Adrenal gland (tissue), 12 donors: Measurements from ENCODE around the gene SESN1. TPM values are rescaled to one million over a fixed set of nuclear protein-coding genes. Genes with fewer than 3 reads are reported as not detected.
A peak's percentile ranks its signal among the peaks of the same experiment; 100 is the strongest.

Source experiments
- DNase-seq, 7 donors: peaks; one replicate each; pipeline ENCODE4 v3.0.0-alpha.2; 2019 to 2020
- H3K27ac ChIP-seq, 5 donors: fragments of 200-600 bp; sonication (generic) in 4 of 5; 1 replicate in 3 of 5; 2 replicates in 2 of 5; pipeline versions ENCODE4 v1.5.1 to v1.8.0; 2016 to 2020; ENCODE audit warnings: mild to moderate bottlenecking in 1 of 5
- H3K27me3 ChIP-seq: fragments of 200-600 bp; 2 replicates; pipeline ENCODE4 v1.8.0; 2021
- H3K36me3 ChIP-seq, 2 donors: fragments of 200-600 bp; replicated peaks in 1 of 2; 1 replicate in 1 of 2; 2 replicates in 1 of 2; pipeline versions ENCODE4 v1.5.1 to v1.8.0; 2018 to 2022
- H3K4me1 ChIP-seq, 2 donors: fragments of 200-600 bp; replicated peaks in 1 of 2; 1 replicate in 1 of 2; 2 replicates in 1 of 2; pipeline versions ENCODE4 v1.5.1 to v1.8.0; 2018 to 2021
- H3K4me3 ChIP-seq, 4 donors: fragments of 200-600 bp; sonication (generic) in 3 of 4; one replicate each; pipeline ENCODE4 v1.5.1; 2016 to 2018
- H3K9me3 ChIP-seq, 3 donors: fragments of 200-600 bp; sonication (generic) in 1 of 3; replicated peaks in 1 of 3; 1 replicate in 2 of 3; 2 replicates in 1 of 3; pipeline versions ENCODE4 v1.5.1 to v1.8.0; 2016 to 2021
- CTCF ChIP-seq, 6 experiments: fragments of 450-650 bp in 4 of 6; fragments of 200-600 bp in 2 of 6; sonication (generic) in 1 of 6; IDR thresholded peaks; 1 replicate in 5 of 6; 2 replicates in 1 of 6; pipeline versions ENCODE4 v1.5.1 to v1.8.0; 2016 to 2021; ENCODE audit warnings: antibody characterized with exemption in 6 of 6, mild to moderate bottlenecking in 2 of 6, moderate library complexity in 1 of 6
- POLR2A ChIP-seq, 2 donors: fragments of 450-650 bp; IDR thresholded peaks; one replicate each; pipeline ENCODE4 v1.6.1; 2017; ENCODE audit warnings: antibody characterized with exemption in 2 of 2, mild to moderate bottlenecking in 2 of 2, moderate library complexity in 1 of 2
- WGBS, 4 donors: extraction: QIAGEN DNeasy Blood & Tissue Kit in 2 of 4; methylation state at CpG; one replicate each; pipeline versions ENCODE4 v1.1.5 to v1.1.7; 2013 to 2017; 5-methylcytosine and 5-hydroxymethylcytosine counted together
- intact Hi-C, 2 donors: fragments of 100-400 bp; cut with DNase I; formaldehyde crosslinking; loops; one replicate each; pipeline versions ENCODE4 v1.14.1 to v1.15.0; 2022 to 2023
- polyA plus RNA-seq, 3 donors: library from polyadenylated mRNA; stranded (reverse); fragments of 200-250 nt in 2 of 3; fragments of 350-450 nt in 1 of 3; fragmentation: Illumina TruSeq in 1 of 3; extraction: RNeasy Lipid Tissue Mini Kit (QIAGEN cat#74804) in 1 of 3; gene quantifications; one replicate each; pipeline ENCODE4 v1.2.3, GENCODE V29; 2013 to 2014
- total RNA-seq, 9 donors: library from RNA; depleted of rRNA in 4 of 9; stranded (reverse); fragments of >200 nt in 4 of 9; fragments of 120-200 nt in 1 of 9; fragmentation: NEBNext Ultra II Directional in 1 of 9; extraction: Animal tissue kit (Norgen Biotek cat#: 25700) in 1 of 9; gene quantifications; one replicate each; pipeline versions ENCODE4 v1.1.0 to v1.2.4, GENCODE V29; 2013 to 2023
- donor health status: healthy with polysubstance abuse.
- donor health status: Bipolar disorder and iron deficiency.
- donor health status: DM: yes; HTN: yes; CAD: no.
- donor health status: DM: no; HTN: no; CAD: no.
- donor health status: DM: no; HTN: no; CAD: no.
- donor health status: DM: yes; HTN: yes; CAD: no.

Gene SESN1
- total and polyA plus RNA-seq, 12 donors: 14.2 to 72.7 (median 42.5) TPM

- Histone ChIP-seq H3K27ac (peak overlapping the region; percentile 68 to 99 (median 95)), H3K9me3 (no peaks in the 10 kb centered on the region), H3K27me3 (no peaks in the 10 kb centered on the region), H3K4me1 (peaks cover 10 to 51% of the 10 kb centered on the region in 2 donors), H3K4me3 (peak overlapping the region; percentile 37 to 96 (median 52)), H3K36me3 (no peaks in the 10 kb centered on the region)
- DNase-seq: peak in 4 of 7 donors; percentile 24 to 76 (median 46)
- 2 to 5% (median 3%) methylated on average over 11 to 24 of the region's 24 CpGs for WGBS, 4 donors
- no peak for TF ChIP-seq CTCF (IDR thresholded peaks at IDR 0.05)
- no peak for TF ChIP-seq POLR2A (IDR thresholded peaks at IDR 0.05)
- intact Hi-C loops: loop anchor here (10.0 kb wide), 2 partner anchors 56 to 66 kb away; no protein-coding TSS in a partner anchor
Observed at GRCh38 chr6:109008537-109009235, 86.0 kb downstream of the SESN1 start.

- H3K36me3 ChIP-seq: no peaks in the 10 kb centered on the region
- intact Hi-C loops: loop anchor here (10.0 kb wide), 2 partner anchors 57 to 67 kb away; no protein-coding TSS in a partner anchor
- H3K4me3 ChIP-seq: peak overlapping the region in 2 of 4 donors; percentile 55 to 96
- TF ChIP-seq POLR2A (IDR thresholded peaks at IDR 0.05) (no peak), CTCF (IDR thresholded peaks at IDR 0.05) (no peak)
- H3K4me1 ChIP-seq: peaks cover 16 to 51% of the 10 kb centered on the region in 2 donors
- 46 to 61% (median 53%) methylated on average over 4 of the region's 4 CpGs for WGBS, 4 donors
- H3K27ac ChIP-seq: peak overlapping the region in 3 of 5 donors; percentile 95 to 99 (median 98)
- no peaks in the 10 kb centered on the region for H3K9me3 ChIP-seq
- no peaks in the 10 kb centered on the region for H3K27me3 ChIP-seq
- no peak for DNase-seq
Observed at GRCh38 chr6:109008054-109008453, 86.6 kb downstream of the SESN1 start.

GRCh38 chr6:109007521-109007920, 87.1 kb downstream of the SESN1 start:
- DNase-seq: no peak
- Histone ChIP-seq H3K27me3 (no peaks in the 10 kb centered on the region), H3K36me3 (no peaks in the 10 kb centered on the region), H3K27ac (peak overlapping the region in 1 of 5 donors; percentile 98), H3K4me1 (peaks cover 21 to 54% of the 10 kb centered on the region in 2 donors), H3K9me3 (no peaks in the 10 kb centered on the region), H3K4me3 (peak overlapping the region in 1 of 4 donors; percentile 96)
- no peak for TF ChIP-seq POLR2A (IDR thresholded peaks at IDR 0.05)
- no peak for TF ChIP-seq CTCF (IDR thresholded peaks at IDR 0.05)
- intact Hi-C loops: loop anchor here (10.0 kb wide), 2 partner anchors 57 to 67 kb away; no protein-coding TSS in a partner anchor
- 74 to 84% (median 83%) methylated on average over 3 of the region's 3 CpGs for WGBS, 4 donors

GRCh38 chr6:109006818-109007217, 87.8 kb downstream of the SESN1 start:
- Histone ChIP-seq H3K4me1 (peaks cover 28 to 61% of the 10 kb centered on the region in 2 donors), H3K9me3 (no peaks in the 10 kb centered on the region), H3K36me3 (no peaks in the 10 kb centered on the region), H3K27ac (peak overlapping the region in 2 of 5 donors; percentile 18 to 98), H3K4me3 (peak overlapping the region in 1 of 4 donors; percentile 96), H3K27me3 (no peaks in the 10 kb centered on the region)
- no peak for DNase-seq
- intact Hi-C loops: loop anchor here (10.0 kb wide), 2 partner anchors 58 to 68 kb away; no protein-coding TSS in a partner anchor
- 77 to 89% (median 81%) methylated on average over 1 of the region's 1 CpG for WGBS, 4 donors
- TF ChIP-seq CTCF (IDR thresholded peaks at IDR 0.05) (no peak), POLR2A (IDR thresholded peaks at IDR 0.05) (no peak)
